ENCODE results near the gene PFKFB3. TPM values are rescaled to one million over a fixed set of nuclear protein-coding genes. Genes with fewer than 3 reads are reported as not detected.

The PFKFB3 gene
- total RNA-seq, 1 experiment from 2014 or later, result 36.8 TPM

GRCh38 chr10:6201516-6201975 is 1.2 kb upstream of the PFKFB3 start:
- no peaks in the 10 kb centered on the region; a peak in 2 of 5 replicates for H3K9me3 Mint-ChIP-seq
- H3K27ac ChIP-seq (ENCODE audit: insufficient read length, low read depth, low read length), result no peak overlapping the region
- H2BK20ac ChIP-seq (ENCODE audit: low read depth, low read length, poor library complexity, severe bottlenecking), result no peak overlapping the region
- no peak overlapping the region for H4K91ac ChIP-seq (ENCODE audit: insufficient read length, low read depth, low read length)
- no peak overlapping the region for H2AK5ac ChIP-seq (ENCODE audit: insufficient read length, low read length)
- no peak overlapping the region for H3K23ac ChIP-seq (ENCODE audit: insufficient read length, low read depth, low read length)
- peak; percentile 59 for DNase-seq
- no peak overlapping the region for H3K9ac ChIP-seq (ENCODE audit: extremely low read depth, insufficient read length, low read length)
- H3K18ac ChIP-seq (ENCODE audit: insufficient read length, low read depth, low read length), result no peak overlapping the region
- H3K4me1 Mint-ChIP-seq, result peaks cover 26 to 28% of the 10 kb centered on the region in 2 experiments
- H2BK120ac ChIP-seq (ENCODE audit: low read depth, low read length, poor library complexity, severe bottlenecking), result no peak overlapping the region
- H3K27ac Mint-ChIP-seq, result no peak overlapping the region
- peak overlapping the region; percentile 63 to 86 for H3K4me3 Mint-ChIP-seq
- H4K8ac ChIP-seq (replicated peaks; ENCODE audit: insufficient read length, low read depth, low read length), result no peak overlapping the region
- H4K5ac ChIP-seq (ENCODE audit: insufficient read length, low read depth, low read length), result no peak overlapping the region
- H3K23me2 ChIP-seq (ENCODE audit: insufficient read length, low read depth, low read length, poor library complexity, severe bottlenecking), result peaks cover 26% of the 10 kb centered on the region
- TF ChIP-seq CTCF (conservative IDR thresholded peaks at IDR 0.05), result no peak
- peaks cover 24% of the 10 kb centered on the region for H3K27me3 ChIP-seq (ENCODE audit: insufficient read depth, low read length)
- peak overlapping the region; percentile 44 for H3K4me2 ChIP-seq (ENCODE audit: insufficient read depth, insufficient read length, low read length)
- H2BK5ac ChIP-seq (ENCODE audit: insufficient read length, low read length), result no peak overlapping the region
- H3K4ac ChIP-seq (ENCODE audit: low read depth, low read length), result no peak overlapping the region
- H4K20me1 ChIP-seq (ENCODE audit: control insufficient read depth, insufficient read depth, insufficient read length), result peaks cover 2% of the 10 kb centered on the region
- H3K56ac ChIP-seq (ENCODE audit: insufficient read length, low read depth, low read length), result no peak overlapping the region
- no peak overlapping the region for H2AFZ ChIP-seq (ENCODE audit: low read length)
- no CpG with 5 or more reads among the region's 50 CpGs for WGBS (ENCODE audit: extremely low coverage, insufficient read length, low lambda C conversion rate)
- H3K14ac ChIP-seq (ENCODE audit: insufficient read depth, low read length), result no peak overlapping the region
- H3K79me1 ChIP-seq (ENCODE audit: insufficient read depth, low read depth, low read length, poor library complexity, severe bottlenecking), result peaks cover 5% of the 10 kb centered on the region
- H3K36me3 Mint-ChIP-seq (ENCODE audit: insufficient read depth in 1 of 3, low read depth in 3 of 3), result peaks cover 2 to 7% (median 6%) of the 10 kb centered on the region in 3 experiments; a peak in 4 of 7 replicates
- no peaks in the 10 kb centered on the region for H3K9me3 ChIP-seq (ENCODE audit: control insufficient read depth, low read depth, low read length)
- no peak overlapping the region for H2BK15ac ChIP-seq (ENCODE audit: low read depth, low read length)
- no peak overlapping the region for H3T11ph ChIP-seq (ENCODE audit: low read length)
- no peaks in the 10 kb centered on the region; the same call in 1 of the 2 replicates for H3K4me1 ChIP-seq (ENCODE audit: insufficient read depth, low read length)
- H3K27me3 Mint-ChIP-seq (ENCODE audit: low read depth), result peaks cover 53% of the 10 kb centered on the region
- peaks cover 2% of the 10 kb centered on the region; the same call in 1 of the 2 replicates for H3K79me2 ChIP-seq (ENCODE audit: insufficient read depth, low read length)
- no peak overlapping the region for H2BK12ac ChIP-seq (ENCODE audit: insufficient read length, low read depth, low read length)

Measured in H9 (cell line).